WTC11 (cell line): ENCODE measurements around the gene SHC3.

Experiments used
- CTCF ChIP-seq: fragments of 200-600 bp; IDR thresholded peaks from 2 replicates; pipeline ENCODE4 v1.8.0; 2022; ENCODE audit warnings: antibody characterized with exemption
- OVOL2 ChIP-seq: fragments of 250-450 bp; sonication (Bioruptor Pico); IDR thresholded peaks from 2 replicates; pipeline ENCODE4 v1.9.0; 2021; ENCODE audit warnings: mild to moderate bottlenecking, borderline replicate concordance
- SMAD3 ChIP-seq: sonication (generic); formaldehyde crosslinking; IDR thresholded peaks from 2 replicates; pipeline ENCODE4 v1.8.0; 2022; ENCODE audit warnings: missing genetic modification reagents, mild to moderate bottlenecking, borderline replicate concordance

DNA sequence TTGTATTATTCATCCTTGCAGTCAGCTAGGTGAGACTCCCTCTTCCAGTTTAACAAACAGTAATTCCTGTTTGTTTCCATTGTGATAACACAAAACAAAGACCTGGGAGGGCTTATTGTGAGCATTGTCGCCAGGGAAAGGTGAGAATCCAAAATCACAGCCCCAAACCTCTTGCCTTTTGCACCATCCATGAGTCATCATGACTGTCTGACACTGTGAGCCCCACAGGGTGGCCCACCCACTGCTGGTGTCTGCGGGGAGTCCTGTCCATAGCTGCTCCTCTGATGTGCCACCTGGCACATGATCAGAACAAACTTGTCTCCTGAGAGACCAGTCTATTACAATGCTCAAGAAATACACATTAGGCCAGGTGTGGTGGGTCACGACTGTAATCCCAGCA is 221.1 kb downstream of the SHC3 start:
- TF ChIP-seq CTCF (no peak), SMAD3 (CRISPR knock-in tag) (no peak), OVOL2 (CRISPR knock-in tag) (no peak)
